HG02970 (cell line): ENCODE measurements around the gene WDR7.

Source experiments
- ATAC-seq: cut with Tn5 transposase; IDR thresholded peaks from one replicate; pipeline ENCODE4 v1.9.1; 2021; ENCODE audit warnings: mild to moderate bottlenecking, moderate library complexity, moderate number of reproducible peaks; ENCODE audit not compliant: unreplicated experiment, low FRiP score

Gene WDR7

DNA sequence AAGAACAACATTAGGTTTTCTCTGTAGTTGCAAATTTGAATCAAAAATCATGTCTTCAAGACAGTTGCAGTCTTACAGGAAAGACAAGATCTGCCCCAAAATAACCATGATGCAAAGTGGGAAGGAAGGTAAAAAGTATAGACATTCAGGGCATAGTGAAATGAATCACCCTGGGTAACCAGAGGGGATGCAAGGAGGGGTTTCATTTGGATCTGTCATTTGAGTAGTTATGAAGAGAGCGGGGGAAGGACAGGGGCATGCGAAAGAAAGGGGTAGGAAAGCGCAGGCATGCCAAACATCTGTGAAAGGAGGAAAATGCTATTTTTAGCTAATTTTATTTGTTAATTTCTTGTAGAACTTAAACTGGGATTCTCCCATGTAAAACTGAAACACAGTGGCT lies 276.6 kb downstream of the WDR7 start:
- ATAC-seq = no peak

GRCh38 chr18:56929886-56930285 lies 278.7 kb downstream of the WDR7 start:
- ATAC-seq = no peak

DNA sequence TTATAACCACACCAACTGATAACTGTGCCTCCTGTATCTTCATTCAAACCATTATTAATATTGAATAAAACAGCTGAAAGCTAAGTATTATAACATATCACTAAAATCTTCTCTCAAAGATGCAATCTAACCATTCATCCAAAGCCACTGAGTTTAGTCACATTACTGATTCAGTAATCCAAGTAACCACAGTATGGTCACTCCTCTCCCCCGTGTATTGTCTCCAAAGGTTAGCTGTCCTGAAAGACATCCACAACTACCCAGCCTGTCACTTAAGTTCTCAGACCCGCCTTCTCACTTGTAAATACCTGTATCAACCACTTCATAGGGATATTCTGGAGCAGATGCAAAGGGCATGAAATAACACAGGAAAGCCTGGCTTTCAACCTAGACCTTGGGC lies 282.3 kb downstream of the WDR7 start:
- ATAC-seq = no peak

DNA sequence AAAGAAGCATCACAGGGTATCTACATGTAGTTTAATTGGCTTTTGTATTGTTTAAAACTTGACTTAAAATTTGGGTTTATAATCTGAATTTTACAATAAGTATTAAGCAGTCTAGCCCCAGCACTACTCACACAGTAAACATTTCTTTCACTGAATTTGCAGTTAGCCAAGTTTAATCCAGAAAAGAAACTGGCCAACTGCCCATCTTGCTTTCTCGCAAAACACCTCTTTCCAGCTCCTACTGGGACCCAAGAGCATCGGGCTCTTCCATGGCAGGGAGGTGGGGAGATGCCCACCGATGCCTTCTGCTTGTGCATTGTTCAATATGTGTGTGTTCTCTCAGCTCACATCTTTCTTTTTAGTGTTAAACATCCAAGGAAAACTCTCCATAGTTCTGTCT lies 283.0 kb downstream of the WDR7 start:
- no peak for ATAC-seq

DNA sequence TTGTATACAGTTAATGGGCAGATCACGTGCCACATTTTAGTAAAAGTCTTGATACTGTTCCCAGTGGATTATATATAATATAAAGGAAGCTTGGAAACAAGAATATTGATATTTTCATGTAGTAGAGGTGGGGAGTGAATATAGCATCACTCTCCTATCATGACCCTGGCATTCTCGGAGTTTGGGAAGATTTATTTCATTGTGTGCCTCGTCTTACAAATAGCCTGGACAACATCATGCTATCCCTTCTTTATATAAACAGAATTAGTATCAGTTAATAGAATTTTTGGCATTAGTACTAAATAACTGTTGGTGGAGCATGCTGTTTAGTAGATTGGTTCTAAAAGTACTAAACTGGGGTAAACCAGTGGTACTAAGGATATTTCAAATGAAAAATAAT lies 283.7 kb downstream of the WDR7 start:
- no peak for ATAC-seq

DNA sequence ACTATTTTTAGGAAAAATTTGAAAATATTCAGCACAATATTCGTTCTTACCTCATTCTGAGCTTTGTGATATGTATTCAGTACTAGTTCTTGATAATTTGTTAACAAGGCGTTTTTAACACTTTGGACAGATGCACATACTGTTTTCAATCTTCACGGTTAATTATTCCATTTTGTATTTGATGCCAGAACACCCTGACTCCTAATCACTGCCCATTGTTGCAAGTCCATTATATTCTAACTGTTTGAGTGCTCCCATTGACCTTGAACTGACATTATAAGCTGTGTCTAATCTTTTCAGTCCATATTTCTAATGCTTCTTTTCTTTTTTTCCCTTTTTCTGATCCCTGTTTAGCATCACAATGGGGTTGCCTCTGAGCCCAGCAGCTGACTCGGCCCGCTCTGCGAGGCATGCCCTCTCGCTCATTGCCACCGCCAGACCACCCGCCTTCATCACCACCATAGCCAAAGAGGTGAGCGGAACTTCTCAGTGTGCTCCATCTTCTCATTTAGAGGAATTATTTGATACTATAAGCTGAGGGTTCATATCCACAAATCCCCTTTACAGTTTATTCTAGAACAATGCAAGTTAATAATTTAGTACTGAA lies 284.4 kb downstream of the WDR7 start:
- ATAC-seq = no peak

- ATAC-seq = no peak
Observed at GRCh38 chr18:56936457-56936856, 285.3 kb downstream of the WDR7 start.

DNA sequence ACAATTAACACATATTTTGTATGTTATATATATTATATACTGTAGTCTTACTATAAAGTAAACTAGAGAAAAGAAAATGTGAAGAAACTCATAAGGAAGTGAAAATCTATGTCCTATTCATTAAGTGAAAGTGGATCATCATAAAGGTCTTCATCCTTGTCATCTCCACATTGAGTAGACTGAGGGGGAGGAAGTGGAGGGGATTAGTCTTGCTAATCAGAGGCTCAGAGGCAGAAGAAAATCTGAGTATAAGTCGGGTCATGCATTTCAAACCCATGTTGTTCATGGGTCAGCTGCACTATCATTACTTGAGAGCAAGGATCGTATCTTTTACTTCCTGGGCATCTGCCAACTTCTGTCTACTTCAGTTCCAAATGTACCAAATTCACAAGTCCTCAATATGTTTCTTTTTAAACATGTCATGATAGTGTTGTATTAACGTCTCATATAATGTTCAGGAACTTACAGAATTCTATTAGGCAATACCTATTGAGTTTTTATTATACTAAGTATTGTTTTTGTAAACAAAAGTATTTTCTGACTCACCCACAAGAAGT lies 286.8 kb downstream of the WDR7 start:
- ATAC-seq = no peak

- ATAC-seq = no peak
Observed at GRCh38 chr18:56945171-56946083, 294.3 kb downstream of the WDR7 start.

DNA sequence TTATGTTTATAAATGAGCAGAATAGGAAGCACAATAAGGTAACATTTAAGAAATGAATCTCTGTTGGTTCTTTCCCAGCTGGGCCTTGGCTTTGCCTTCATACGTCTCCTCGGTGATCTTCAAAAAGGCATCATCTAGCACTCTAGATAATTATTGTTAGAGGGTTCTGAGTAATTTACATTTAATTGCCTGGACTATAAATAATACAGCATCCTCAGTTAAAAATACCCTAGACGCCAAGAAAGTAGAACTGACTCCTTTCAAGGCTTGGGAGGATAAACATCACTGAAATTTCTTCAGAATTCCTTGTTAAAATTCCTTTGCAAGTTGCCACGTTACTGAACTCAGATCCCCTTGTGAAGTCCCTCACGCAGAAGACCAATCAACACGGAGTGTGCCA lies 296.1 kb downstream of the WDR7 start:
- no peak for ATAC-seq

GRCh38 chr18:56952026-56952425 lies 300.9 kb downstream of the WDR7 start:
- ATAC-seq = no peak

- ATAC-seq = no peak
Observed at GRCh38 chr18:56953428-56954198, 302.5 kb downstream of the WDR7 start.

DNA sequence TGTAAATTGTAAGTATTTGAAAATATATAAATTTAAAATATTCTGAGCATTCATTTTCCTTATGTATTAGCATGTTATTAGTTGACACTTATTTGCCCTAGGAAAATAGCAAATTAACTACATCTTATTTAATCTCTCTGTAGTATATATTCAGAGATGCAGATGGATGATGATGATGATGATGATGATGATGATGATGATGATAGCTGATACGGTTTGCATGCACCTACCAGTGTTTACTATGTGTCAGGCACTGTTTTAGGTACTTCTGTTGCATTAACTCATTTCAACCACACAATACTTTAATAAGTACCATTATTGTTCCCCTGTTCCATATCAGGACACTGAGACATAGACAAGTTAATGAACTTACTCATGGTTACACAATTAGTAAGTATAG lies 304.3 kb downstream of the WDR7 start:
- no peak for ATAC-seq

- no peak for ATAC-seq
Observed at GRCh38 chr18:56959120-56959519, 308.0 kb downstream of the WDR7 start.

GRCh38 chr18:56962322-56962721 lies 311.2 kb downstream of the WDR7 start:
- no peak for ATAC-seq

- ATAC-seq = no peak
Observed at GRCh38 chr18:56967035-56967434, 315.9 kb downstream of the WDR7 start.

DNA sequence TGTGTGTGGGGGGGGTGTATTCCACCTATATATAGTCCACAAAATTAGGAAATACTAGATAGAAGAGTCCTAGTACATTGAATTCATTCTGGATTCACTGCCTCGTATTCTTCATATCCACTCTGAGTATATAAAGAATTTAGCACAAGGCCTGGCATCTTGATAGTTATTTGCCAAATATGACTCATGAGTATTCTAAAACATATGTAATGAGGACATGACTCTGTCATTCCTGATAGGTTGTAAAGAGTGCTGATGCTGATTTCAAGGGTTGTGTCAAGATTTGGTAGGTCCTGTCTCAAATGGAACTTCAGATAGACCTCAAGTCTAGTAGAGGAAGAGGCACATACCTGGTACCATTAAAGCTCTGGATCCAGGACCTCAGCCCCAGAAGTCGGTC lies 322.3 kb downstream of the WDR7 start:
- ATAC-seq = no peak

DNA sequence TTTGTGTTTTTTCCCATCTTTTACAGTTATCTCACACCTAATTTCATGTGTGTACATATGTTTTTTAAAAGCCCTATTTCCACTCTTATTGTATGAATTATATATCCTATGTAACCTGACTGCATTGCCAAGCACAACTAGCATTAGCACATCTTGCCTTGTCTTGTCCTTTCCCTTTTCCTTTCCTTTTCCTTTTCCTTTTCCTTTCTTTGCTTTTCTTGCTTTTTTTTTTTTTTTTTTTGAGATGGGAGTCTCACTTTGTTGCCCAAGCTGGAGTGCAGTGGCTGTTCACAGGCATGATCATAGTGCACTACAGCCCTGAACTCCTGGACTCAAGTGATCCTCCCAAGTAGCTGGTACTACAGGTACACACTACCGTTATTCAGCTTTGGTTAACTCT lies 323.0 kb downstream of the WDR7 start:
- no peak for ATAC-seq

DNA sequence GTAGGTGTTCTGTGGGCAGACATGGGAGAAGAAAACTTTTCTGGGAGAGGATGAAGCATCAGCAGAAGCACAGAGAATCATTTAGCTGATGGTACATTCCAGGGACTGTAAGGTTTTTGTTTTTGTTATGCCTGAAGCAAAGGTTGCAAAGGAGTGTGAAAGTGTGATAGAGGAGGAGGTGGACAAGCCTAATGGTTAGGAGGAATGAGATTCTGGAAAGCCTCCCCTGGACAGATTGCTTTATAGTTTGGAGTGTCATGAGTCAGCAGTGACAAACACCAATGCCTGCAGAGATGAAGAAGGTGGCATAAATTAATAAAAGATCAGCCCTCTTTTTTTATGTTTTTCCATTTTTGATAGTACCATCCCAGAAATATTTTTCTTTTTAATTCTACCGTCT lies 324.1 kb downstream of the WDR7 start:
- ATAC-seq = no peak

GRCh38 chr18:56977309-56977708 lies 326.1 kb downstream of the WDR7 start:
- ATAC-seq = no peak

- no peak for ATAC-seq
Observed at GRCh38 chr18:56977771-56978170, 326.6 kb downstream of the WDR7 start.
